OCI-LY7 (cell line): ENCODE data around the gene CA10. TPM values are rescaled to one million over a fixed set of nuclear protein-coding genes. Genes with fewer than 3 reads are reported as not detected.

ENCODE experiments used
- BruUV-seq: library from RNA; stranded (reverse); fragments of 400-500 nt; replicated peaks from 2 replicates; lab custom pipeline; 2021; lab: Mats Ljungman, UMichigan
- CTCF ChIA-PET: fragments of 300-600 bp; sonication (Branson Sonifier 250); formaldehyde crosslinking; loops from one replicate; lab custom pipeline; 2022; ENCODE audit warnings: antibody characterized with exemption; ENCODE audit not compliant: unreplicated experiment; lab: Charles Lee
- POLR2A ChIA-PET: fragments of 300-600 bp; sonication (Branson Sonifier 250); formaldehyde crosslinking; loops from one replicate; lab custom pipeline; 2022; ENCODE audit warnings: antibody characterized with exemption; lab: Charles Lee
- DNase-seq: peaks from one replicate; pipeline ENCODE4 v3.0.0-alpha.2; 2015; ENCODE audit warnings: low spot score
- H2AFZ ChIP-seq: fragments of 200-600 bp; sonication (generic), shearing (Covaris generic); 2 replicates; pipeline ENCODE4 v1.6.1; 2014; ENCODE audit warnings: mild to moderate bottlenecking, antibody characterized with exemption, low read length, moderate library complexity
- H3K27ac ChIP-seq: fragments of 200-600 bp; sonication (generic); 2 replicates; pipeline ENCODE4 v1.5.1; 2014; ENCODE audit warnings: mixed run types, low read depth, mild to moderate bottlenecking, moderate library complexity, low read length, inconsistent platforms; ENCODE audit not compliant: poor library complexity, severe bottlenecking
- H3K36me3 ChIP-seq: fragments of 200-600 bp; sonication (generic); 2 replicates; pipeline ENCODE4 v1.6.1; 2014; ENCODE audit warnings: mild to moderate bottlenecking, antibody characterized with exemption, low read length, moderate library complexity, mixed read lengths; ENCODE audit not compliant: insufficient read depth
- H3K4me1 ChIP-seq: fragments of 200-600 bp; sonication (generic); 2 replicates; pipeline ENCODE4 v1.5.1; 2014; ENCODE audit warnings: mild to moderate bottlenecking, low read length; ENCODE audit not compliant: insufficient read depth, poor library complexity, severe bottlenecking
- H3K4me2 ChIP-seq: fragments of 200-600 bp; sonication (generic); 2 replicates; pipeline ENCODE4 v1.6.1; 2014; ENCODE audit warnings: mild to moderate bottlenecking, low read length
- H3K4me3 ChIP-seq: fragments of 200-600 bp; sonication (generic); 2 replicates; pipeline ENCODE4 v1.5.1; 2014; ENCODE audit warnings: mild to moderate bottlenecking, low read depth, low read length; ENCODE audit not compliant: poor library complexity, severe bottlenecking
- H3K79me2 ChIP-seq: fragments of 200-600 bp; sonication (generic); 2 replicates; pipeline ENCODE4 v1.6.1; 2016; ENCODE audit warnings: low read depth, mild to moderate bottlenecking, low read length, moderate library complexity, mixed read lengths; ENCODE audit not compliant: insufficient read depth
- H3K9me2 ChIP-seq: fragments of 200-600 bp; sonication (generic); 2 replicates; pipeline ENCODE4 v1.6.1; 2016; ENCODE audit warnings: mild to moderate bottlenecking, low read length, mixed read lengths; ENCODE audit not compliant: insufficient read depth
- H3K9me3 ChIP-seq: fragments of 200-600 bp; sonication (generic); 2 replicates; pipeline ENCODE4 v1.6.1; 2014; ENCODE audit warnings: mild to moderate bottlenecking, mixed run types, low read length, mixed read lengths
- H4K20me1 ChIP-seq: fragments of 200-600 bp; sonication (generic); 2 replicates; pipeline ENCODE4 v1.6.1; 2014; ENCODE audit warnings: mild to moderate bottlenecking, antibody characterized with exemption, low read length, moderate library complexity, mixed read lengths; ENCODE audit not compliant: insufficient read depth
- CTCF ChIP-seq: fragments of 200-600 bp; sonication (generic); conservative IDR thresholded peaks from 2 replicates; pipeline ENCODE4 v1.5.1; 2014; ENCODE audit warnings: mild to moderate bottlenecking, antibody characterized with exemption, low read length, moderate library complexity, mixed read lengths
- EZH2phosphoT487 ChIP-seq: fragments of 200-600 bp; sonication (generic); IDR thresholded peaks from 2 replicates; pipeline ENCODE4 v1.6.1; 2018; ENCODE audit warnings: low read depth, borderline replicate concordance, mild to moderate bottlenecking, mixed run types, antibody characterized with exemption, low read length, moderate library complexity, mixed read lengths
- intact Hi-C: fragments of 100-400 bp; cut with micrococcal nuclease; formaldehyde crosslinking; loops from one replicate; pipeline ENCODE4 v1.10.0; 2022; ENCODE audit not compliant: unreplicated experiment
- total RNA-seq, 2 experiments: library from RNA; depleted of rRNA in 1 of 2; stranded (reverse); fragments of >200 nt in 1 of 2; shearing (Covaris generic) in 1 of 2; gene quantifications; 2 replicates each; pipeline ENCODE4 v1.2.3, GENCODE V29; 2014 to 2022

Gene CA10
- total RNA-seq, 2 experiments from 2014 or later: not detected

- no peak overlapping the region for H3K4me2 ChIP-seq
- DNase-seq: no peak
- H3K79me2 ChIP-seq: no peaks in the 10 kb centered on the region
- no peak for TF ChIP-seq CTCF
- TF ChIP-seq EZH2phosphoT487: no peak
- POLR2A ChIA-PET: interaction anchor here (0.6 kb wide), 1 partner anchor 304 kb away, joined by 3 read pairs; no protein-coding TSS in a partner anchor
- CTCF ChIA-PET: no interaction called here
- no TSS peak for BruUV-seq
- intact Hi-C loops: no loop called here
- H3K4me1 ChIP-seq: no peaks in the 10 kb centered on the region
- no peak overlapping the region for H3K27ac ChIP-seq
- H4K20me1 ChIP-seq: no peaks in the 10 kb centered on the region
- no peaks in the 10 kb centered on the region for H3K9me3 ChIP-seq
- H3K36me3 ChIP-seq: no peaks in the 10 kb centered on the region
- H3K4me3 ChIP-seq: no peak overlapping the region
- H2AFZ ChIP-seq: no peak overlapping the region
- no peaks in the 10 kb centered on the region for H3K9me2 ChIP-seq
These were observed 562.6 kb downstream of the CA10 start for GRCh38 chr17:51595826-51596398.

- Histone ChIP-seq H3K4me3 (no peak overlapping the region), H2AFZ (no peak overlapping the region), H3K9me2 (no peaks in the 10 kb centered on the region), H3K4me1 (no peaks in the 10 kb centered on the region), H3K79me2 (no peaks in the 10 kb centered on the region), H3K9me3 (no peaks in the 10 kb centered on the region), H3K4me2 (no peak overlapping the region), H3K27ac (no peak overlapping the region), H3K36me3 (no peaks in the 10 kb centered on the region), H4K20me1 (no peaks in the 10 kb centered on the region)
- intact Hi-C loops: no loop called here
- DNase-seq: no peak
- no peak for TF ChIP-seq EZH2phosphoT487
- no peak for TF ChIP-seq CTCF
- no TSS peak for BruUV-seq
- ChIA-PET POLR2A (no interaction called here), CTCF (no interaction called here)
These were observed 568.4 kb downstream of the CA10 start for GRCh38 chr17:51590071-51590656.

GRCh38 chr17:51588063-51588462, 570.5 kb downstream of the CA10 start:
- no peaks in the 10 kb centered on the region for H3K9me3 ChIP-seq
- no peak for DNase-seq
- H3K9me2 ChIP-seq: no peaks in the 10 kb centered on the region
- no peak overlapping the region for H3K27ac ChIP-seq
- H3K36me3 ChIP-seq: no peaks in the 10 kb centered on the region
- ChIA-PET CTCF (no interaction called here), POLR2A (no interaction called here)
- no peaks in the 10 kb centered on the region for H3K79me2 ChIP-seq
- H4K20me1 ChIP-seq: no peaks in the 10 kb centered on the region
- BruUV-seq: no TSS peak
- H2AFZ ChIP-seq: no peak overlapping the region
- H3K4me3 ChIP-seq: no peak overlapping the region
- H3K4me2 ChIP-seq: no peak overlapping the region
- no peaks in the 10 kb centered on the region for H3K4me1 ChIP-seq
- no peak for TF ChIP-seq CTCF
- no peak for TF ChIP-seq EZH2phosphoT487
- intact Hi-C loops: no loop called here
